NT2/D1 (cell line): ENCODE measurements around the gene IL34.

Experiments
- YY1 ChIP-seq: IDR thresholded peaks from 2 replicates; pipeline ENCODE4 v1.6.1; 2011; ENCODE audit not compliant: insufficient read length, insufficient read depth
- ZNF274 ChIP-seq: IDR thresholded peaks from 2 replicates; pipeline ENCODE4 v1.6.1; 2011; ENCODE audit warnings: mild to moderate bottlenecking, low read depth, low read length

- TF ChIP-seq ZNF274 (no peak), YY1 (no peak)
Measured at GRCh38 chr16:70678898-70679670, 32.7 kb downstream of the IL34 start.
